PC-9 (cell line): Measurements from ENCODE around the gene SAMD14.

ENCODE experiments used
- CTCF ChIP-seq: fragments of 200-600 bp; sonication (generic); conservative IDR thresholded peaks from 2 replicates; pipeline ENCODE4 v1.6.1; 2017; ENCODE audit warnings: mixed run types, antibody characterized with exemption, mild to moderate bottlenecking, moderate library complexity
- EZH2 ChIP-seq: fragments of 200-600 bp; sonication (generic); IDR thresholded peaks from 2 replicates; pipeline ENCODE4 v1.8.0; 2017; ENCODE audit warnings: antibody characterized with exemption, low read depth

GRCh38 chr17:50173335-50173941 lies 43.5 kb upstream of the SAMD14 start:
- TF ChIP-seq CTCF (no peak), EZH2 (no peak)
